Left ventricle myocardium inferior (tissue), 1 donor: ENCODE results near the gene HIVEP2. TPM values are rescaled to one million over a fixed set of nuclear protein-coding genes. Genes with fewer than 3 reads are reported as not detected.

ENCODE experiments used
- DNase-seq: peaks from one replicate; pipeline ENCODE4 v3.0.0-alpha.2; 2020
- H3K27ac ChIP-seq: fragments of 200-600 bp; replicated peaks from 2 replicates; pipeline ENCODE4 v1.8.0; 2021
- H3K27me3 ChIP-seq: fragments of 200-600 bp; 2 replicates; pipeline ENCODE4 v1.8.0; 2021; ENCODE audit warnings: low read depth
- H3K36me3 ChIP-seq: fragments of 200-600 bp; 2 replicates; pipeline ENCODE4 v1.8.0; 2021
- H3K4me1 ChIP-seq: fragments of 200-600 bp; 2 replicates; pipeline ENCODE4 v1.8.0; 2021
- H3K4me3 ChIP-seq: fragments of 200-600 bp; 2 replicates; pipeline ENCODE4 v1.8.0; 2021; ENCODE audit warnings: mild to moderate bottlenecking, moderate library complexity
- H3K9me3 ChIP-seq: fragments of 200-600 bp; replicated peaks from 2 replicates; pipeline ENCODE4 v1.8.0; 2021
- CTCF ChIP-seq: fragments of 200-600 bp; IDR thresholded peaks from 2 replicates; pipeline ENCODE4 v1.8.0; 2021; ENCODE audit warnings: antibody characterized with exemption, mild to moderate bottlenecking, borderline replicate concordance
- intact Hi-C: fragments of 100-400 bp; cut with micrococcal nuclease; formaldehyde crosslinking; loops from one replicate; pipeline ENCODE4 v1.11.0; 2022
- total RNA-seq: library from RNA; stranded (reverse); fragmentation: NEBNext Ultra II Directional; extraction: Animal tissue kit (Norgen Biotek cat#: 25700); gene quantifications from one replicate; pipeline ENCODE4 v1.2.1, GENCODE V29; 2021
- donor health status: DM: no; HTN: yes; CAD: no; lungs with severe emphysema.

The HIVEP2 gene
- total RNA-seq, 1 donor from 2014 or later: 16.2 TPM

- no peak for TF ChIP-seq CTCF
- Histone ChIP-seq H3K27ac (no peak overlapping the region), H3K27me3 (no peaks in the 10 kb centered on the region), H3K36me3 (no peaks in the 10 kb centered on the region), H3K4me1 (peaks cover 51% of the 10 kb centered on the region), H3K9me3 (no peaks in the 10 kb centered on the region), H3K4me3 (no peak overlapping the region)
- intact Hi-C loops: no loop called here
- DNase-seq: no peak
These were observed 10.4 kb downstream of the HIVEP2 start for GRCh38 chr6:142934599-142934998.

- TF ChIP-seq CTCF: no peak
- no peak for DNase-seq
- Histone ChIP-seq H3K27ac (no peak overlapping the region), H3K4me3 (no peak overlapping the region), H3K9me3 (no peaks in the 10 kb centered on the region), H3K4me1 (peaks cover 49% of the 10 kb centered on the region), H3K36me3 (no peaks in the 10 kb centered on the region), H3K27me3 (no peaks in the 10 kb centered on the region)
- intact Hi-C loops: no loop called here
These were observed 10.9 kb downstream of the HIVEP2 start for GRCh38 chr6:142934106-142934505.

GRCh38 chr6:142933701-142934100 is 11.3 kb downstream of the HIVEP2 start:
- Histone ChIP-seq H3K4me3 (no peak overlapping the region), H3K27ac (no peak overlapping the region), H3K36me3 (no peaks in the 10 kb centered on the region), H3K4me1 (peaks cover 53% of the 10 kb centered on the region), H3K9me3 (no peaks in the 10 kb centered on the region), H3K27me3 (no peaks in the 10 kb centered on the region)
- DNase-seq: no peak
- no peak for TF ChIP-seq CTCF
- intact Hi-C loops: no loop called here

GRCh38 chr6:142932889-142933288 is 12.1 kb downstream of the HIVEP2 start:
- no peak overlapping the region for H3K27ac ChIP-seq
- no peaks in the 10 kb centered on the region for H3K27me3 ChIP-seq
- no peaks in the 10 kb centered on the region for H3K36me3 ChIP-seq
- no peak overlapping the region for H3K4me3 ChIP-seq
- H3K4me1 ChIP-seq: peaks cover 61% of the 10 kb centered on the region
- no peaks in the 10 kb centered on the region for H3K9me3 ChIP-seq
- TF ChIP-seq CTCF: no peak
- no peak for DNase-seq
- intact Hi-C loops: no loop called here

- Histone ChIP-seq H3K9me3 (no peaks in the 10 kb centered on the region), H3K36me3 (no peaks in the 10 kb centered on the region), H3K4me1 (peaks cover 75% of the 10 kb centered on the region), H3K27me3 (no peaks in the 10 kb centered on the region), H3K27ac (no peak overlapping the region), H3K4me3 (no peak overlapping the region)
- DNase-seq: no peak
- intact Hi-C loops: no loop called here
- TF ChIP-seq CTCF: no peak
These were observed 15.1 kb downstream of the HIVEP2 start for GRCh38 chr6:142929751-142930358.
